ACC112 (cell line): ENCODE data around the gene ITGA7.

Experiments
- H2AFZ ChIP-seq: fragments of 200-600 bp; sonication (generic); one replicate; pipeline ENCODE4 v1.6.0; 2017; ENCODE audit warnings: antibody characterized with exemption, low read length; ENCODE audit not compliant: unreplicated experiment
- H3K27ac ChIP-seq: fragments of 200-600 bp; sonication (generic); 2 replicates; pipeline ENCODE4 v1.5.1; 2014; ENCODE audit warnings: low read depth, mild to moderate bottlenecking, antibody characterized with exemption, low read length, moderate library complexity
- H3K27me3 ChIP-seq: fragments of 200-600 bp; sonication (generic); 2 replicates; pipeline ENCODE4 v1.6.1; 2014; ENCODE audit warnings: mild to moderate bottlenecking, antibody characterized with exemption, low read length, moderate library complexity, mixed read lengths; ENCODE audit not compliant: insufficient read depth
- H3K36me3 ChIP-seq: fragments of 200-600 bp; sonication (generic); 2 replicates; pipeline ENCODE4 v1.6.1; 2016; ENCODE audit warnings: mild to moderate bottlenecking, antibody characterized with exemption, low read length, moderate library complexity, mixed read lengths; ENCODE audit not compliant: insufficient read depth
- H3K4me1 ChIP-seq: fragments of 200-600 bp; sonication (generic); one replicate; pipeline ENCODE4 v1.6.1; 2016; ENCODE audit warnings: low read length, mixed read lengths; ENCODE audit not compliant: insufficient read depth, unreplicated experiment, control insufficient read depth
- H3K4me3 ChIP-seq: fragments of 200-600 bp; sonication (generic); 2 replicates; pipeline ENCODE4 v1.5.1; 2014; ENCODE audit warnings: mild to moderate bottlenecking, low read depth, low read length
- H3K79me2 ChIP-seq: fragments of 200-600 bp; sonication (generic); one replicate; pipeline ENCODE4 v1.6.0; 2016; ENCODE audit warnings: low read length; ENCODE audit not compliant: control insufficient read depth, unreplicated experiment, insufficient read depth

ITGA7 gene

GRCh38 chr12:55724940-55725309 lies 17.2 kb upstream of the ITGA7 start:
- H3K27ac ChIP-seq = no peak overlapping the region
- peaks cover 24% of the 10 kb centered on the region; the same call in 1 of the 2 replicates for H3K36me3 ChIP-seq
- H3K4me3 ChIP-seq = no peak overlapping the region

DNA sequence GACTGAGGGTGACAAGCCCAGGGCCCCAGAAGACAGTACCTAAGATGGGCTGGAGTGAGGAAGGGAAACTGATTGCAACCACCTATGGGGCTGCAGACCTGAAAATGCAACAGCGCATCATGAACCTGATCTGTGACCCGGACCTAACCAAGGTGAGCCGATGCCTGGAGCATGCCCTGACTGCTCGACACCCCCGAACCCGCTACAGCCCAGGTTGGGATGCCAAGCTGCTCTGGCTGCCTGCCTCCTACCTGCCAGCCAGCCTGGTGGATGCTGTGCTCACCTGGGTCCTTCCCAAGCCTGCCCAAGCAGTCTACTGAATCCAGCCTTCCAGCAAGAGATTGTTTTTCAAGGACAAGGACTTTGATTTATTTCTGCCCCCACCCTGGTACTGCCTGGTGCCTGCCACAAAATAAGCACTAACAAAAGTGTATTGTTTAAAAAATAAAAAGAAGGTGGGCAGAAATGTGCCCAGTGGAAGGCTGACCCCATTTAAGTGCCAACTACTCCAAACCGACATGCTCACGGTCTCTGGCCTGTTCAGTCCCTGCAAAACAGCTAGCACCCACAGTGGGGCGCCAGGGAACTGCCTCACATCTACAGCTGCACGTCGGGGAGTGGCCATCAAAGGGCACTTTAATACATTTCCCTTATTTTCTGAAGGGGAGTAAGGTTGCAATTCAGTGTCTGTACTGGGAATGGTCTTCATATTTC lies 16.7 kb upstream of the ITGA7 start:
- Histone ChIP-seq H3K4me1 (peaks cover 63% of the 10 kb centered on the region), H3K27me3 (no peaks in the 10 kb centered on the region), H3K27ac (peak overlapping the region; percentile 24; the same call in 1 of the 2 replicates), H2AFZ (no peak overlapping the region), H3K4me3 (no peak overlapping the region), H3K36me3 (peaks cover 24% of the 10 kb centered on the region; the same call in 1 of the 2 replicates), H3K79me2 (peaks cover 41% of the 10 kb centered on the region)

More at GRCh38 chr12:55724940-55725309, 17.2 kb upstream of the ITGA7 start:
- Histone ChIP-seq H3K79me2 (peaks cover 42% of the 10 kb centered on the region), H3K4me1 (peaks cover 57% of the 10 kb centered on the region), H3K27me3 (no peaks in the 10 kb centered on the region), H2AFZ (no peak overlapping the region)

DNA sequence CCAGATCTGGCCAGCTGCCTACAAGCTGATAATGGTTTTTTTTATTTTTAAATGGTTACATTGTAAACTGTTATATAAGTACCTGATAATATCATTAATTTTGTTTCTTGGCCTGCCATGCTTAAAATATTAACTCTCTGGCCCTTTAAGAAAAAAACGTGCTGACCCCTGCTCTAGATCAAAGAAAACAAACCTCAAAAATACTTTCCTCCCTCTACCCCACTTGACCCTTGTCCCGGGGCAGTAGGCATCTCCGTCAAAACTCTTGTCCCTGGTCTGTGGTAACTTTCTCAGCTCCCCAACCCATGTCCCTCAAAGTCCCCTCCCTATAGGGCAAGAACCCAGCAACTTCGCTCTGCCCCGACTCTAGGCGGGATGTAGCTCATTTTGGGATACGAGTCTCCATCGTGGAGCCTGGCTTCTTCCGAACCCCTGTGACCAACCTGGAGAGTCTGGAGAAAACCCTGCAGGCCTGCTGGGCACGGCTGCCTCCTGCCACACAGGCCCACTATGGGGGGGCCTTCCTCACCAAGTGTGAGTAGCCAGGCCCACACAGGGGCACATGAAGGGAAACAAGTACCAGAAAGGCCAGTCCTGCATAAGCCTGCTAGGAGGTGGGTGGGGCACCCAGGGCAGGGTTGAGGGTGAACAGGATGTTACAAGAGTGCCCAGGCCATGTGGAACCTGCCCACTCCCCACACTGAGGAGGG lies 16.0 kb upstream of the ITGA7 start:
- Histone ChIP-seq H3K27ac (peak overlapping the region; percentile 24; the same call in 1 of the 2 replicates), H3K27me3 (no peaks in the 10 kb centered on the region), H3K36me3 (peaks cover 24% of the 10 kb centered on the region; the same call in 1 of the 2 replicates), H2AFZ (no peak overlapping the region), H3K4me3 (peak overlapping the region; percentile 2; the same call in 1 of the 2 replicates), H3K4me1 (peaks cover 70% of the 10 kb centered on the region), H3K79me2 (peaks cover 39% of the 10 kb centered on the region)

DNA sequence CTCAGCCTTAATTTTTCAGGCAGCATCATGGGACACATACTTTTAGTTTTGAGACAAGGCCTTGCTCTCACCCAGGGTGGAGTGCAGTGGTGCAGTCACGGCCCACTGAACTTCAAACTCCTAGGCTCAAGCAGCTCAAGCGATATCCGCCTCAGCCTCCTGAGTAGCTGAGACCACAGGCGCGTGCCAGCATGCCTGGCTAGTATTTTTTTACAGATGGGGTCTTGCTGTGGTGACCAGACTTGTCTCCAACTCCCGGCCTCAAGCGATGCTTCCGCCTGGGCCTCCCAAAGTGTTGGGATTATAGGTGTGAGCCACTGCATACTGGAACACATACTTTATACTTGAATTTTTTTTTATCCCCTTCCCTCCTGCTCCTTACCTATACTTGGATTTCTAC lies 15.2 kb upstream of the ITGA7 start:
- H3K79me2 ChIP-seq = peaks cover 32% of the 10 kb centered on the region
- H3K4me1 ChIP-seq = peaks cover 77% of the 10 kb centered on the region
- H3K27ac ChIP-seq = peak overlapping the region; percentile 24; the same call in 1 of the 2 replicates
- peaks cover 24% of the 10 kb centered on the region; the same call in 1 of the 2 replicates for H3K36me3 ChIP-seq
- H2AFZ ChIP-seq = no peak overlapping the region
- no peaks in the 10 kb centered on the region for H3K27me3 ChIP-seq
- H3K4me3 ChIP-seq = no peak overlapping the region

- Histone ChIP-seq H3K27ac (peak overlapping the region; percentile 32), H3K36me3 (peaks cover 17% of the 10 kb centered on the region; the same call in 1 of the 2 replicates), H3K4me1 (peaks cover 84% of the 10 kb centered on the region), H2AFZ (no peak overlapping the region), H3K27me3 (no peaks in the 10 kb centered on the region), H3K4me3 (peak overlapping the region; percentile 30), H3K79me2 (peaks cover 20% of the 10 kb centered on the region)
These were observed 14.0 kb upstream of the ITGA7 start for GRCh38 chr12:55721601-55722213.

DNA sequence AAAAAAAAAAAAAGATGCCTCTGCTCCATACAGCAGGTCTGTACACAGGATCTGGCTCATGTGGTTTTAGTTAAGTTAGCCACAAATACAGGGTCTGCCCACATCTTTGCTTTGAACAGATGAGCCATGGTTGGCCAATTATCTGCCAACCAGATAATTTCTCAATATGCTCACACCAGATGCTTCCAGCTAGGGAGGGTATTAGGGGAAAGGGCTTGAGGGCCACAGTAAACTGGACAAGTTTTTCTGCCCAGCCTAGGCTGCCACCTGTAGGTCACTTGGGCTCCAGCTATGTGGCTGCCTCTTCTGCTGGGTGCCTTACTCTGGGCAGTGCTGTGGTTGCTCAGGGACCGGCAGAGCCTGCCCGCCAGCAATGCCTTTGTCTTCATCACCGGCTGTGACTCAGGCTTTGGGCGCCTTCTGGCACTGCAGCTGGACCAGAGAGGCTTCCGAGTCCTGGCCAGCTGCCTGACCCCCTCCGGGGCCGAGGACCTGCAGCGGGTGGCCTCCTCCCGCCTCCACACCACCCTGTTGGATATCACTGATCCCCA lies 13.3 kb upstream of the ITGA7 start:
- H3K4me1 ChIP-seq = peaks cover 79% of the 10 kb centered on the region
- peak overlapping the region; percentile 54 for H3K4me3 ChIP-seq
- H3K27me3 ChIP-seq = no peaks in the 10 kb centered on the region
- peaks cover 13% of the 10 kb centered on the region; the same call in 1 of the 2 replicates for H3K36me3 ChIP-seq
- H3K79me2 ChIP-seq = peaks cover 15% of the 10 kb centered on the region
- H2AFZ ChIP-seq = no peak overlapping the region
- H3K27ac ChIP-seq = peak overlapping the region; percentile 91

- Histone ChIP-seq H3K79me2 (peaks cover 7% of the 10 kb centered on the region), H3K36me3 (peaks cover 5% of the 10 kb centered on the region; the same call in 1 of the 2 replicates), H3K4me3 (peak within 1 kb of the TSS; percentile 54), H3K27me3 (no peaks in the 10 kb centered on the region), H2AFZ (no peak within 1 kb of the TSS), H3K27ac (peak within 1 kb of the TSS; percentile 91), H3K4me1 (peaks cover 76% of the 10 kb centered on the region)
These were observed 12.4 kb upstream of the ITGA7 start, which contains the start of gene RDH5 for GRCh38 chr12:55720071-55720564. RDH5 (plus strand) TSS chr12:55720393; CDS start chr12:55721185, 792 bp downstream.

- Histone ChIP-seq H2AFZ (no peak overlapping the region), H3K36me3 (peaks cover 4% of the 10 kb centered on the region; the same call in 1 of the 2 replicates), H3K27me3 (no peaks in the 10 kb centered on the region), H3K4me3 (no peak overlapping the region), H3K79me2 (peaks cover 7% of the 10 kb centered on the region), H3K27ac (peak overlapping the region; percentile 91), H3K4me1 (peaks cover 71% of the 10 kb centered on the region)
These were observed 11.7 kb upstream of the ITGA7 start for GRCh38 chr12:55719371-55719770.

- H3K36me3 ChIP-seq = no peaks in the 10 kb centered on the region; the same call in 1 of the 2 replicates
- peaks cover 65% of the 10 kb centered on the region for H3K4me1 ChIP-seq
- peak overlapping the region; percentile 91 for H3K27ac ChIP-seq
- H3K79me2 ChIP-seq = peaks cover 2% of the 10 kb centered on the region
- H2AFZ ChIP-seq = no peak overlapping the region
- peak overlapping the region; percentile 78 for H3K4me3 ChIP-seq
- no peaks in the 10 kb centered on the region for H3K27me3 ChIP-seq
These were observed 11.0 kb upstream of the ITGA7 start for GRCh38 chr12:55718624-55719275.

- no peaks in the 10 kb centered on the region for H3K36me3 ChIP-seq
- peak overlapping the region; percentile 91 for H3K27ac ChIP-seq
- no peak overlapping the region for H2AFZ ChIP-seq
- H3K4me1 ChIP-seq = peaks cover 64% of the 10 kb centered on the region
- no peaks in the 10 kb centered on the region for H3K79me2 ChIP-seq
- H3K27me3 ChIP-seq = no peaks in the 10 kb centered on the region
- peak overlapping the region; percentile 78 for H3K4me3 ChIP-seq
These were observed 10.3 kb upstream of the ITGA7 start for GRCh38 chr12:55718015-55718414.
